GM18519 (cell line): Measurements from ENCODE around the gene MARCHF4.

Experiments
- ATAC-seq: cut with Tn5 transposase; IDR thresholded peaks from one replicate; pipeline ENCODE4 v1.9.1; 2021; ENCODE audit warnings: mild to moderate bottlenecking, moderate library complexity; ENCODE audit not compliant: unreplicated experiment, low FRiP score

MARCHF4 gene

GRCh38 chr2:216371721-216372702 is at the start of gene MARCHF4:
Gene MARCHF4, minus strand, starts transcription at chr2:216372483. Its CDS starts 2,223 bp downstream, at chr2:216370260.
- ATAC-seq, result no peak

- ATAC-seq, result no peak
Measured at GRCh38 chr2:216420367-216421101, 48.3 kb upstream of the MARCHF4 start.

- no peak for ATAC-seq
Measured at GRCh38 chr2:216418981-216419380, 46.7 kb upstream of the MARCHF4 start.

- ATAC-seq, result no peak
Measured at GRCh38 chr2:216416571-216417307, 44.5 kb upstream of the MARCHF4 start.

GRCh38 chr2:216415541-216415940 is 43.3 kb upstream of the MARCHF4 start:
- no peak for ATAC-seq

GRCh38 chr2:216414772-216415319 is 42.6 kb upstream of the MARCHF4 start:
- no peak for ATAC-seq

- ATAC-seq, result no peak
Measured at GRCh38 chr2:216413882-216414281, 41.6 kb upstream of the MARCHF4 start.

GRCh38 chr2:216412022-216412999 is 40.0 kb upstream of the MARCHF4 start, which contains the start of gene SMARCAL1:
Gene SMARCAL1, plus strand, starts transcription at chr2:216412484. Its CDS starts 2,221 bp downstream, at chr2:216414705.
- peak; percentile 84 for ATAC-seq

- ATAC-seq, result no peak
Measured at GRCh38 chr2:216410550-216410949, 38.3 kb upstream of the MARCHF4 start.

GRCh38 chr2:216408426-216409290 is 36.4 kb upstream of the MARCHF4 start:
- ATAC-seq, result no peak

GRCh38 chr2:216406826-216407225 is 34.5 kb upstream of the MARCHF4 start:
- no peak for ATAC-seq

- ATAC-seq, result no peak
Measured at GRCh38 chr2:216405588-216405987, 33.3 kb upstream of the MARCHF4 start.

GRCh38 chr2:216404010-216404618 is 31.8 kb upstream of the MARCHF4 start:
- ATAC-seq, result no peak

- no peak for ATAC-seq
Measured at GRCh38 chr2:216402751-216403150, 30.5 kb upstream of the MARCHF4 start.

- ATAC-seq, result no peak
Measured at GRCh38 chr2:216399621-216400020, 27.3 kb upstream of the MARCHF4 start.

GRCh38 chr2:216394881-216395280 is 22.6 kb upstream of the MARCHF4 start:
- ATAC-seq, result no peak

GRCh38 chr2:216392945-216393840 is 20.9 kb upstream of the MARCHF4 start:
- no peak for ATAC-seq
